Stimulated activated CD4-positive, alpha-beta T cell treated with anti-CD3 and anti-CD28 coated beads, Interleukin-15, amount 100 ng/mL, for 1 hour (primary cell): ENCODE results near the gene TXNDC17.
"Not testable (repeated sequence)": the region's sequence is repeated elsewhere in the genome, so short reads cannot be mapped to it uniquely, and the experiment has no call there.

ENCODE experiments used
- DNase-seq, 2 donors: peaks; one replicate each; pipeline ENCODE4 v3.0.0-alpha.2; 2020; ENCODE audit warnings: low read depth in 1 of 2, low spot score in 1 of 2

TXNDC17 gene

DNA sequence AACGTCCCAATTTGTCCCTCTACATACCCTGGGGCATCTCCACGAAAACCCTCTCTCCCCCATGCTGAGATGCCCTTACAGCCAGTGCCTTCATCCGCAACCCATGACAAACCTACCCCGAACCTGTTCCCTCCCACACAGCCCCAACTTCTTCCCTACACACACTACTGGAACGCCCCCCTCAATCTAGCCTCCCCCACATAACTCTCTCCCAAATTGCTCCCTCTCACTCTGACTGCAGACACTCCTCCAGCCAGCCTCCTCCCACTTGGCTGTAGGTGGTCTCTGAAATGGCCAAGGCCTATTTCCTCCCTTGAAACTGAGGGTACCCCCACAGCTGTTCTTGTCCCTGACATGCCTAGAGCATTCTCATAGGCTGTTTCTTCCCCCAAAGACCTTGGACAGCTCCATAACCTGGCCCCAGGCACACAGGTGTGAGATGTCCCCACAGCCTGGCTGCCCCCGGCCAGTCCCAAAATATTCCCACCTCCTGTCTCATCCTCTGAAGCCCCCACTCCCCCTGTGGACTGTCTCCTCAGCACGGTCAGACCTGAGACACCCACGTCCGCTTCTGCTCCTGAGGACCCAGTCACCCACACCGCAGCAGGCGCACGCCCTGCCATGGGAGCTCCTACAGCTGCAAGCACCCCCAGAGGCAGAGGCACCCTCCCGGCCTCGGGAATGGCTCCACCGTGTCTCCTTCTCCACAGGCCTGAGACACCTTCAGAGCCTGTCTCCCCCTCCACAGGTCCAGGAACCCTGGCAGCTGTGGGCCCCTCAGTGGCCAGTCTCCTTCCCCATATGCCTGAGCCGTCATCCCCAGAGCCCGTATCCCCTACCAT, 4.0 kb upstream of the TXNDC17 start:
- DNase-seq: no peak

DNA sequence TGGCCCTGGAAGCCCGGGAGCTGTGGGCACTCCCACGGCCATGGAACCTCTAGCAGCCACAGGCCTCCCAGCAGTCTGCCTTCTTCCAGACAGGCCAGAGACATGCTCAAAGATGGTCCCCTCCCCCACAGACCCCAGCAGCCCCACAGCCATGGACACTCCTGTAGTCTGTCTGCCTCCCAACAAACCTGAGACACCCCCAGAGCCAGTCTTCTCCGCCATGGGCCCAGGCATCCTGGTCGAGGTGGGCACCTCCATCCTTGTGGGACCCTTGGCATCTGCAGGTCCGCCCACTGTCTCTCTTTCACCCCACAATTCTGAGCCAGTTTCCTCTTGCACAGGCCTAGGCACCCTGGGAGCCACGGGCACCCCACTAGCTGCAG, 3.4 kb upstream of the TXNDC17 start:
- DNase-seq: no peak

DNA sequence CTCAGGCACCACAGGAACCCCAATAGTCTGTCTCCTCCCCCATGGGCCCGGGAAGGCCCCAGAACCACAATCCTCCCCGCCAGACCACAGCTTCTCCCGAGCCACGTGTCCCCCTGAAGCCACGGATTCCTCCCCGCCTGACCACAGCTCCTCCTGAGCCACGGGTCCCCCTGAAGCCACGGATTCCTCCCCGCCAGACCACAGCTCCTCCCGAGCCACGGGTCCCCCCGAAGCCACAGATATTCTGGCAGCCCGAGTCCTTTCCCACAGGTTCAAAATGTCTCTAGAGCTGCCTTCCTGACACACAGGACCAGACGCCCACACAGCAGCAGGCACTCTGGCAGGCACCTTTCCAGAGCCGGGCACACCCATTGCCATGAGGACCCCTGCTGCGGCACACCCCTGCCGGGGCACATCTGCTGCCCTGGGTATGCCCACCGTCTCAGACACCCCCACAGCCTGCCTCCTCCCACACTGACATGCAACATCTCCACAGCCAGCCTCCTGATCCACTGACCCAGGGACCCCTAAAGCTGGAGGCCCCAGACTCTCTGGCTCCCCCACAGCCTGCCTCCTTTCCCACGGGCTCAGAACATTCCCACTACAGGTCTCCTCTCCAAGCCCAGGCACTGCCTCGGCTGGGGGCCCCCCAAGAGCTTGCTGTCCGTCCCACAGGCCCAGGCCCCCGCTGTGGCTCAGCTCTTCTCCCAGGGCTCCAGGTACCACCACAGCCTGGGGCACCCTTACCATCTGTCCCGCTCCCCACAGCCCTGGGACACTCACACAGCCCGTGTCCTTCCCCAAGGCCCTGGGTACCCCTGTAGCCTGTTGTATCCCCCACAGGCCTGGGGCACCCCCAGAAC, 2.6 kb upstream of the TXNDC17 start:
- no peak for DNase-seq

DNA sequence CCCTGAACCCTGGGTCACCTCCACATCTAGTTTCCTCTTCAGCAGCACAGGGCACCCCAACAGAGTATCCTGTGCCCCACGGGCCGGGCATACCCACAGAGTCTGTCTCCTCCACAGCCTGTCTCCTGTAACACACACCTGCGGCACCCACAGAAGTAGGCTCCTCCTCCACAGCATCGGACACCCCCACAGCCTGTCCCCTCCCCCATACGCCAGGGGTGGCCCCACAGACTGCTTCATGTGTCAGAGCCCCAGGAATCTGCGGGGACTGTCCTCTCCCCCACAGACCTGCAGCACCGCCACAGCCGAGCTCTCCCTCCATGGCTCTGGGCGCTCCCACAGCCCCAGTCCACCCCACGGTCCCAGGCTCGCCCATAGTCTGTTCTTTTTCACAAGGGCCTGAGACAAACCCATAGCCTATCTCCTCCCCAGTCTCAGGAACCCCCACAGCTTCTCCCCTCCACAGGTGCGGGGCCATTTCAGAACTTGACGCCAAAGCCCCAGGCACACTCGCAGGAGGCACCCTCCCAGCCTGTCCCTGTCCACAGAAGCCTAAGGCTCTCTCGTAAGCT, 1.8 kb upstream of the TXNDC17 start:
- no peak for DNase-seq

DNA sequence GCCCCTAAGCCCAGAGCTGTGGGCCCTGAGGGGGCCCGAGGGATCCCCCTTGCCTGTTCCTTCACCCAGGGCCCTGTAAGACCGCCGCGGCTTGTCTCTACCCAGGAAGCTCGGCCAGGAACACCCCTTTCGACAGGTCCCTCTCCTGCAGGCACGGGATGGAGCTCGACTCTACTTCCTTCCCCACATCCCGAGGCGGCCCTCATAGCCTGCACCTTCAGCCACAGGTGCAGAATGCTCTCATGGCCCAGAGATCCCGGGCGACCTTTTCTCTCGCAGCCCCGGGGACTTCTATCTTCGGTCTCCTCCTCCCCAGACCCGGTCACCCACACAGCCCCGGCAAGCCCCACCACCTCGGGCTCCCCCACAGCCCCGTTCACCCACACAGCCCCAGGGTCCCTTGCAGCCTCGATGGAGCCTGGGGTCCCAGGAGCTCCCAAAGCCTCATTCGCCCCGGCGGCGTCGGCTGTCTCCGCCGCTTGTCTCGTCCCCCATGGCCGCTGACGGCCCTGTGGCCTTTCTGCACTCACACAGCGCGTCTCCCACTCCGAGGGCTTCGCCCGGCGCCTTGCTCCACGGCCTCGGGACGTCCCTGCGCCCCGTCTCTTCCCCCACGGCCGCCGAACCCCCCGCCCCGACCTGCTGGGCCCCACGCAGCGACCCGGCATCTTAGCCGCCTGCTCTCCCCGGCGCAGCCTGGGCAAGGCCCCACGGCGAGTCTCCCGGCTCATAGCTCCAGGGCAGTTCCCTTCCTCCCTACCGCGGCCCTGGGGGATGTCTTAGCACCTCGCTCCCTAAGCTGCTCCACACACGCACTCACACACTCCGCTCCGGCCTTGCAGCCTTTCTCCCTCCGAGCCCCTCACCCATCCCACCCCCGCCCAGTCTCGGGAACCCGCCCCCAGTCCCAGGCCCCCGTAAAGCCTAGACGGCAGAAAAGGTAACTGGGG, 999 bp upstream of the TXNDC17 start:
- DNase-seq: no peak

DNA sequence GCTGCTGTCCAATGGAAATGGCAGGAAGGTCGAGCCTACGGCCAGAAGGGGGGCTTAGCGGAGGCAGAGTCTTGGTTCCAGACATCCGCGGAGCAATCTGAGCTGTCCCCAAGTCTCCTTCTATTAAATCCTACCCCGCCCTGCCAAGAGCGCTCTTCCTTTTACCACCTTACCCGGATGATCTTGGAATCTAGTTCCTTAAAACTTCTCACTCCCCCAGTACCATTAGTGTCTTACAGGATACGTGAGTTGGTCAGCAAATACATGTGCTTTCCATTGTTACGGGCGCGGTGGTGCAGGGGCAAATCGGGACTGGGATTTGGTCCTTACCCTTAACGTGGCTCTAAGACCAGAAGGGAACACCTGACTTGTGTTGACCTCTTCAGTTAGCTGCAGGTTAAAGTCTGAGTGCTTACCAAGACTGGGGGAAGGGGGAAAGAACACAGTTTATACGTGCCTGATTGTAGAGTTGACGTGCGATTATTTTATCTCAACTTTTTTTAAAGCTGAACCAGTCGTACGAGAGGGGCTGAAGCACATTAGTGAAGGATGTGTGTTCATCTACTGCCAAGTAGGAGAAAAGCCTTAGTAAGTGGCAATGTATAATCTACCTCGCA, 495 bp downstream of the TXNDC17 start:
- DNase-seq: no peak

DNA sequence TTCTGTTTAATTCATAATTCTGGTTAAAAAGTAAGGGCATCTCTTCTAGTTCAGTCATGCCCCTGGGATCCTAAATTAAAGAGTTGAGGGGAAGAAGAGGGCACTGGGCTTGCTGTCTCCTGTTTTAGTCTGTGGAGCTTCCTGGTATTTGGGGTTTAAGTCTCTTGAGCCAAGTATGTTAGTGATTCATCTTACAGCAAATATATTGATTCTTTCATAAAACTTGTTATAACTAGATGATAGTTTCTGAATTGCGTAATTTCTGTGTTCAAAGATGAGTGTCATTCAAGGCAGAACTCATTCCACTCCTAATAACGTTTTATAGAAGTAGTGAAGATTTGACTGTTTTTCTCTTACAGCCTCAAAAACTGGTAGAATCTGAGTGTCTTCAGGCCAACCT, 1.7 kb downstream of the TXNDC17 start:
- DNase-seq: no peak

DNA sequence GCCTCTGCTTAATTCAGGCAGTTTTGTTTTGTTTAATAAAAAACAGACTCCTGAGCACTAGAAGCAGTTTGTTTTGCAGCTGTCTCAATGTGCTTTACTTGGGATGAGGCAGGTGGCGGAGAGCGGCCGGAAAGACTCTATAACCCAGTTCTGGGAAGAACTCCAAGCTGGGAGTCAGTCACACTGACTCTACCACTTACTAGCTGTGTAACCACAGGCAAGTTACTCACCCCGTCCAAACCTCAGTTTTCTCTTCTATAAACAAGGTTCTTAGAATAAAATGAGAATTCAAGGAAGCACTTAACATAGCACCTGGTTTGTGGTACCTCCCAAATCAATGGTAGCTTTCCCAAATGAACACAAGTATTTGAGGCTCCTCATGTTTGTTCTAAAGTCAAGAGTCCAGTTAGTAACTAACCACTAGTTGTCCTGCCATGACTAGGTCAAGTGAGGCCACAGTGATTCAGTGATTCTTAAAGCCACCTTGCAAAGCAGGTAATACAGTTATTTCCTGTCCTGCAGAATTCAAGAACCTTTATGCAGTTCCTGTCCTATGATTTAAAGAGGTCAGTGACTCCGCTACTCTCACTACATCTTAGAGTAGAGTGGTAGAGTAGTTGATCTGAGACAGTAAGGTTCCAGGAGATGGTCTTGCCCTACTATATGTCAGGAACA, 2.7 kb downstream of the TXNDC17 start:
- DNase-seq: no peak

DNA sequence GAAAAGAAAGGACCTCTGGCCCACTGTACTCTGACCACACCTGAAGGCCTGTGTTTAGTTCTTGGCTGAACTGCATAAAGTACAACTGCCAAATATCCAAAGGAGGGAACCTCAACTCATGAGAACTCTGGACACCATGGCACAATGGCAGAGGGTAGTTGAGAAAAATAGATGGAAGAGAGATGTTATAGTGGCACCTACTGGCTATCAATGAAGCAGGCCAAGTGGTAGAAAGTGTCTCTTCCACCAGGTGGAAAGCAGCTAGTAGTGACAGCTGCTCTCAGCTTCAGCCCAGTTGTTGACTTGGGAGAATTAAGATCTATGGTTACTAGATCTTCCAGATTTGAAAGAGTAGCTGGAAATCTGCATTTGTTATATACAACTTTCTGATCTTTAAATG, 7.3 kb downstream of the TXNDC17 start:
- DNase-seq: no peak

DNA sequence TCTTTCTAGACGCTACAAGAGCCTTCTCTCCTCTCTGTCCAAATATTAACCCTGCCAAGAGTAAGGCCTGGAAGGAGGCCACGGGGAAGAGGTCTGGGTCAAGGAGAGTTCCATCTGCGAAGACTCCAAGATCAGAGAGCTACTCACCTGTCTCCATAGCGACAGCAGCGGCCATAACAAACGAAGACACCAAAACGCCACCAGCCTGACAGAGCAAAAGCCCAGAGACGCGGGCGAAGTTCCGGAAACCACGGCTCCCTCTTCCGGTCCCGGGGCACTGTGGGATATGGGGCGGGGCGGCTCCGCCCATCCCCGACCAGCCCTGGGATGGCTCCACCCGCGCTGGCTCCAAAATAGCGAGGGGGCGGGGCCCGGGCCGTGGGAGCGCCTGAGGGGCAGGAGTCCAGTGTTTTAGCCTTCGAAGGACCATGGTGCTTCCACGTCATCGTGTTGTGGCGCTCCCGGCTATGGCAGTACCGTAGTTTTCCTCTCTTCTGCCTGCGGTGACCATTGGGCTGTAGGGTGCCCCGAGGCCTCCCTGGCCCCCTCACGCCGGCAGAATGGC, 10.6 kb downstream of the TXNDC17 start, which contains the start of the genes C17orf100 and MED31:
TSS of gene C17orf100 (plus strand) at position 409 of the 565 bp plus-strand sequence. CDS start at position 561, 152 bp downstream.
TSS of gene MED31 (minus strand) at position 252 of the 565 bp plus-strand sequence. CDS start at position 175, 77 bp downstream.
- peak; percentile 90 to 91 for DNase-seq

DNA sequence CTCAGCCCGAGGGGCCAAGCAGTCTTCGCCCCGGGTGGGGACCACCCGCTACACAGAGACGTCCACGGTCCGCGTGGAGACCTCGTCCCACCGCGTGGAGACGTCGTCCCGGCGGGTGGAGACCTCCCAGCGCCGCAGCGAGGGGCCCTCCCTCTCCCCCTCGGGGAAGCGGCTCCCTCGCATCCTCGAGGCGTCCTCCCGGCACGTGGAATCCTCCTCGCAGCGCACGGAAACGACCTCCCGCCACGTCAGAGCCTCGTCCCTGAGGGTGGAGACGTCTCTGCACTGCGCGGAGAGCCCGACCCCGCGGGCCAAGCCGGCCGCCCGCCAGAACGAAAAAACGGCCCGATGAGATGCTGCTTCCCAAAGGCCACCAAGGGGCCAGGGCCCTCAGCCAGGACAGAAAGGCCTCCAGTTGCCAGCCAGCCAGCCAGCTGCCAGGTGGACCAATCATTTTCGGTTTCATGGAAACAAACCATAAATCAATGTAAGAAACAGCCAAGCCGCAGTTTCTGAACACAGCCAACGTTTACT, 11.1 kb downstream of the TXNDC17 start:
- no peak for DNase-seq

DNA sequence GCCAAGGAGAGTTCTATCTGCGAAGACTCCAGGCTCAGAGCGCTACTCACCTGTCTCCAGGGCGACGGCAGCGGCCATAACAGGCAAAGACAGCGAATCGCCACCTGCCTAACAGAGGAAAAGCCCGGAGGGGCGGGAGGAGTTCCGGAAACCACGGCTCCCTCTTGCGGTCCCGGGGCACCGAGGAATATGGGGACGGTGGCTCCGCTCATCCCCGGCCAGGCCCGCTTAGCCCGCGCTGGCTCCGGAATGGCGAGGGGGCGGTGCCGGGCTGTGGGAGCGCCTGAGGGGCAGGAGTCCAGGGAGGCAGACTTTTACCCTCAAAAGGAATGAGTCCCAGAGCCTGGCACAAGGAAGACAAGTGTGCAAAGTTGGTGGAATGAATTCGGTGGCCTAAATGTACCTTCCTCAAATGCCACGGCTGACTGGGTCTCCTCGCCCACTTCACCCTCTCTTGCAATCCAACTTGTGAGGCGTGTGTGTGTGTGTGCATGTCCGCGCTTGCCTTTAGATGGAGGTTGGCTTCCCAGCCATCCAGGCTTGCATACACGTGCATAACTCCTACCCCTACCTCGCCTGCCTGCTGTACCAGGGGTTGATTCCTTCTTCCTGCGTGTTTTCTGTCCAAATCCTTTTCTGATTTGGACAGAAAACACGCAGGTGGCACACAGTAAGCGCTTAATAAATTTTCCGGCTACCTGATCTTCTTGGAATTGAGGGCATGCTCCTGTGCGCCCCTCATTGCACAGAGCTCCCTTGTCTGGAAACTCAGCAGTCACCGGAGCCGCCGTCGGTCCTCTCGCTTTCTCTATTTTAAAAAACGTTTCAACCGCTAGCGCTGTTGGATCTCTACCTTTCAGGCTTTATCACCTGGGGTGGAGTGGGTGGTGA, 14.2 kb downstream of the TXNDC17 start:
- no peak for DNase-seq

DNA sequence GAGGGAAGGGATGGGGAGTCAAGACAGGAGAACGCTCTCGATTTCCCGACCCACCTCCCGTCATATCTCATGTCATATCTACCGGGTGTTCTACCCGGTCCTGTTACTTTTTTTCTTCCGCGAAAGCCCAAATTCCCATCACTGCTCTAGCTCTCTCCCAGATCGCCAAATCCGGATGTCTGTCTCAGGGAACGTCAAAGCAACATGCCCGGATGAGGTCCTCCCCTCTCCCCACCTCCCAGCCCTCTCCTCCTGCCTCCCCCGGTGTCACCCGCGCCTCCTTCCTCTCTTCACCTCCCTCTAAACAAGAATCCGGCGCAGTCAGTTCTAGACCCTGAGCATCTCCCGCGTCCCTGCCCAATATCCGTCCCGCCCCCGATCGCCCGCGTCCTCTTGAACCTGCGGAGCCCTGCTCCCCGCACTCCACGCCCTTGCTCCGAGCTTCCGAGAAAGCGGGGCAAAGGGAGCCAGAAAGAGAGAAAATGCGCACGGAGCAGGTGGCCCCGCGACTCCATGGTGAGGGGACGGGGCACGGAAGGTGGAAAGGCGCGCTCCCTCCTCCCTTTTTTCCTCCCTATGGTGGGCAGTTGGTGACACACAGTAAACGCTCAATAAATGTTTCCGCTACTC, 15.0 kb downstream of the TXNDC17 start:
- not testable (repeated sequence) for DNase-seq

DNA sequence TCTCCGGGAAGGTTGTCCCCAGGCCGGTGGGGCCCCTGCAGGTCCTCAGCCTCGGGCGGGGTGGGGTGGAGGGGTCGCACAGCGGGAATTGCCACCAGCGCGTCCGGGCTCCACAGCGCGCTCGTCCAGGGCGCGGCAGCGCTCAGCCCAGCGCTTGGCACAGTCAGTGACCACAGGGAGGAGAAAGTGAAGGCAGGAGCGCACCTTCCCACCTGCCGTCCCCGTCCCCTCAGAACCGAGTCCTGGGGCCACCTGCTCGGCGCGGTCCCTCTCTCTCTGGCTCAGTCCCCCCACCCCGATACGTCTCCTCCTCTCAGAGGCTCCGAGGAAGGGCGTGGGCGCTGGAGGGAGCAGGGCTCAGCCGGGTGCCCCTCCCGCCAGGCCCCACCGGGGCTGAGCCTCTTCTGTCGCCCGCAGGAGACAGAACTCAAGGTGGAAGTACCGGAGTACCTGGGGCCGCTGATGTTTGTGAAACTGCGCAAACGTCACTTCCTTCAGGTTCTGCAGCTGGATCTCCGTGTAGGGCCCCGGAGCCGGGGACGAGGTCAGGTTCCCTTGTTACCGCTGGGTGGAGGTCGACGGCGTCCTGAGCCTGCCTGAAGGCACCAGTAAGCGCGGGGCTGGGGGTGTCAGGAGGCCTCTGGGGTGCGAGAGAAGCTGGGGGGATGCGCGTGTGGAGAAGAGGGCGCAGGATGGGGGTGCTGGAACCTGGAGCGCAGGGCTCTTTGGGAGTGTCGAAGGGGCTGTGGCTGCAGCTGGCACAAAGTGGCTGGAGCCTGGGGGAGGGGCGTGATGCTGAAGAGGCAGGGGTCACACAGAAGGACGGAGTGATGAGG, 16.2 kb downstream of the TXNDC17 start:
- DNase-seq: peak; percentile 34 to 48

DNA sequence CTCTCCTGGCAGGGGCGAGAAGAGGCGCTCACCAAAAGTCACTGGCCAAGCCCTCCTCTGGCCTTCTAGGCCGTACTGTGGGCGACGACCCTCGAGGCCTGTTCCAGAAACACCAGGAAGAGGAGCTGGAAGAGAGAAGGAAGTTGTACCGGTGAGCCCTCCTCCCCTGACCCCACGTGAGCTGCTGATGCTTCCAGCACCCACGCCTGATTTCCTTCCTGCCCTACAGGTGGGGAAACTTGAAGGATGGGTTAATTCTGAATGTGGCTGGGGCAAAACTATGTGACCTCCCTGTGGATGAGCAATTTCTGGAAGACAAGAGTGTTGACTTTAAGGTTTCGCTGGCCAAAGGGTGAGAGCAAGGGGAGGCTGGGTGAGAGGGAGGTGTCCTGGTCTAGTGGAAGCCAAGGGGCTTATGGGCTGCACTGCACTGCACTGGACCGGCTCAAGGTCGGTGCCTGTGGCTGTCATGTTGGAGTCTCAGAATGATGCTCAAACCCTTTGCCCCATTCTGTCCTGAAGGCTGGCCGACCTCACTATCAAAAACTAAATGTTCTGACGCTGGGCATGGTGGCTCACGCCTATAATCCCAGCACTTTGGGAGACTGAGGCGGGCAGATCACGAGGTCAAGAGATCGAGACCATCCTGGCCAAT, 16.9 kb downstream of the TXNDC17 start:
- no peak for DNase-seq

DNA sequence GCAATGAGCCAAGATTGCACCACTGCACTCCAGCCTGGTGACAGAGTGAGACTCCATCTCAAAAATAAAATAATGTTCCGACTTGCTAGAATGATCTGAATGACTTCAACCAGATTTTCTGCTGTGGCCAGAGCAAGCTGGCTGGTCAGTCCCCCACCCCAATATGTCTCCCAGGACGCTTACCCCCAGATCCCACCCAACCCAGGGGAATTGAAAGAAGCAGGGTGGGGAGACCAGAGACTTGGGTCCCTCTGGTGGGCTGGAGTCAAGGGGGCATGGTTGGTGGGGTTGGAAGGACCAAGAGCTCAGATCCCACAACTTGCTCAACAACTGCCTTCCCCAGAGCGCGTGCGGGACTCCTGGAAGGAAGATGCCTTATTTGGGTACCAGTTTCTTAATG, 17.6 kb downstream of the TXNDC17 start:
- DNase-seq: not testable (repeated sequence)
